ENCODE measurements around the gene EQTN. TPM values are rescaled to one million over a fixed set of nuclear protein-coding genes. Genes with fewer than 3 reads are reported as not detected.
"Not testable (repeated sequence)": the region's sequence is repeated elsewhere in the genome, so short reads cannot be mapped to it uniquely, and the experiment has no call there.

The EQTN gene
- total RNA-seq, 1 donor from 2014 or later: 3.4 TPM

DNA sequence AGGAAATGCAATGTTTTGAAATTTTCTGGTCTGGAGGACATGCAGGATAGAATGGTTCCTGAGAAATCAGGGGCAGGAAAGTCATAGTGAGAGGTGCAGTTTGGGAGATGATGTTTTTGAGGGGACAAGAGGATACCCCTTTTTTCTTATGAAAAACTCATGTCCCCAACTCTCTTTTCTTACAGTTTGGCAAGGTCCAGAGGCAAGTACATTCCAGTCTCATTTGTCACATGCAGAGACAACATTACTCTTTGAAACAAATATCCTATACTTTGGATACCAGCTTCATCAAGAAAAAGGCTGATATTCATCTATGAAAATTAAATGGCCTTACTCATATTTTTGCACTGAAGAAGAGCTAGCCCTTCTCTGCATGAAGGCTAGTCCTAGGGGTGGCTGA is 48.2 kb downstream of the EQTN start:
- Histone ChIP-seq H3K27me3 (no peaks in the 10 kb centered on the region), H3K27ac (no peak overlapping the region), H4K20me1 (ENCODE audit: low read depth) (no peaks in the 10 kb centered on the region), H3K4me1 (no peaks in the 10 kb centered on the region), H3K4me2 (no peak overlapping the region), H3K9me3 (ENCODE audit: low read depth) (no peaks in the 10 kb centered on the region), H3K4me3 (no peak overlapping the region), H3F3A (ENCODE audit: low read depth) (no peaks in the 10 kb centered on the region), H3K9ac (no peak overlapping the region), H3K79me2 (ENCODE audit: low read depth) (no peaks in the 10 kb centered on the region), H2AFZ (replicated peaks) (no peak overlapping the region), H3K36me3 (no peaks in the 10 kb centered on the region)
- no peak for DNase-seq (ENCODE audit: low spot score)
- Mint-ChIP-seq H3K36me3 (no peaks in the 10 kb centered on the region), H3K27me3 (ENCODE audit: insufficient read depth, low read depth) (no peaks in the 10 kb centered on the region), H3K27ac (no peak overlapping the region), H3K4me3 (no peak overlapping the region), H3K4me1 (no peaks in the 10 kb centered on the region), H3K9me3 (peaks cover 4% of the 10 kb centered on the region)
- no peak for TF ChIP-seq CTCF (IDR thresholded peaks at IDR 0.05)
- TF ChIP-seq EZH2 (IDR thresholded peaks at IDR 0.05): no peak

- Histone ChIP-seq H3K27ac (no peak overlapping the region), H3K79me2 (ENCODE audit: low read depth) (no peaks in the 10 kb centered on the region), H3K9me3 (ENCODE audit: low read depth) (no peaks in the 10 kb centered on the region), H3K4me2 (no peak overlapping the region), H3K36me3 (no peaks in the 10 kb centered on the region), H3K4me1 (no peaks in the 10 kb centered on the region), H3F3A (ENCODE audit: low read depth) (no peaks in the 10 kb centered on the region), H3K4me3 (no peak overlapping the region), H2AFZ (replicated peaks) (no peak overlapping the region), H3K9ac (no peak overlapping the region), H3K27me3 (no peaks in the 10 kb centered on the region), H4K20me1 (ENCODE audit: low read depth) (no peaks in the 10 kb centered on the region)
- no peaks in the 10 kb centered on the region for H3K4me1 Mint-ChIP-seq
- H3K36me3 Mint-ChIP-seq: no peaks in the 10 kb centered on the region
- peak; percentile 71 for DNase-seq (ENCODE audit: low spot score)
- no peaks in the 10 kb centered on the region for H3K27me3 Mint-ChIP-seq (ENCODE audit: insufficient read depth, low read depth)
- no peak overlapping the region for H3K4me3 Mint-ChIP-seq
- H3K9me3 Mint-ChIP-seq: peaks cover 4% of the 10 kb centered on the region
- no peak overlapping the region for H3K27ac Mint-ChIP-seq
- TF ChIP-seq CTCF (IDR thresholded peaks at IDR 0.05) (peak; percentile 81), EZH2phosphoT487 (IDR thresholded peaks at IDR 0.05) (no peak)
Measured at GRCh38 chr9:27247756-27248155, 49.2 kb downstream of the EQTN start.

DNA sequence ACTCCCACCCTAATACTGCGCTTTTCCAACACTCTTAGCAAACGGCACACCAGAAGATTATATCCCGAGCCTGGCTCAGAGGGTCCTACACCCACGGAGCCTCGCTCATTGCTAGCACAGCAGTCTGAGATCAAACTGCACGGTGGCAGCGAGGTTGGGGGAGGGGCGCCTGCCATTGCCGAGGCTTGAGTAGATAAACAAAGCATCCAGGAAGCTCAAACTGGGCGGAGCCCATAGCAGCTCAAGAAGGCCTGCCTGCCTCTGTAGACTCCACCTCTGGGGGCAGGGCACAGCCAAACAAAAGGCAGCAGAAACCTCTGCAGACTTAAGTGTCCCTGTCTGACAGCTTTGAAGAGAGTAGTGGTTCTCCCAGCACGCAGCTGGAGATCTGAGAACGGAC is 57.3 kb downstream of the EQTN start:
- H3K27ac Mint-ChIP-seq; H2AFZ ChIP-seq (replicated peaks); H3K4me3 ChIP-seq; H3K79me2 ChIP-seq (ENCODE audit: low read depth); H3K4me1 ChIP-seq; H3K4me2 ChIP-seq; H3K4me3 Mint-ChIP-seq; H3K27ac ChIP-seq; H3K9me3 ChIP-seq (ENCODE audit: low read depth); H3K27me3 ChIP-seq; H3K4me1 Mint-ChIP-seq; H3K9ac ChIP-seq; H3K27me3 Mint-ChIP-seq (ENCODE audit: insufficient read depth, low read depth); H3K36me3 Mint-ChIP-seq; H3F3A ChIP-seq (ENCODE audit: low read depth); H3K36me3 ChIP-seq; DNase-seq (ENCODE audit: low spot score); H4K20me1 ChIP-seq (ENCODE audit: low read depth): not testable (repeated sequence)
- peaks cover 29% of the 10 kb centered on the region for H3K9me3 Mint-ChIP-seq

Other genes with a start within 250 kb of the EQTN start
- gene TEK, start 187.9 kb downstream of the EQTN start, total RNA-seq (ENCODE audit: low replicate concordance): 12.3 and 14.6 TPM in 2 replicates
- gene IFNK, start 227.1 kb upstream of the EQTN start, total RNA-seq (ENCODE audit: low replicate concordance): not detected in 2 replicates
- 14.0 and 15.3 TPM in 2 replicates for gene MOB3B, start 232.7 kb upstream of the EQTN start, total RNA-seq (ENCODE audit: low replicate concordance)